Measurements from ENCODE around the gene BUD13.
"Not testable (repeated sequence)": the region's sequence is repeated elsewhere in the genome, so short reads cannot be mapped to it uniquely, and the experiment has no call there.

BUD13 gene

DNA sequence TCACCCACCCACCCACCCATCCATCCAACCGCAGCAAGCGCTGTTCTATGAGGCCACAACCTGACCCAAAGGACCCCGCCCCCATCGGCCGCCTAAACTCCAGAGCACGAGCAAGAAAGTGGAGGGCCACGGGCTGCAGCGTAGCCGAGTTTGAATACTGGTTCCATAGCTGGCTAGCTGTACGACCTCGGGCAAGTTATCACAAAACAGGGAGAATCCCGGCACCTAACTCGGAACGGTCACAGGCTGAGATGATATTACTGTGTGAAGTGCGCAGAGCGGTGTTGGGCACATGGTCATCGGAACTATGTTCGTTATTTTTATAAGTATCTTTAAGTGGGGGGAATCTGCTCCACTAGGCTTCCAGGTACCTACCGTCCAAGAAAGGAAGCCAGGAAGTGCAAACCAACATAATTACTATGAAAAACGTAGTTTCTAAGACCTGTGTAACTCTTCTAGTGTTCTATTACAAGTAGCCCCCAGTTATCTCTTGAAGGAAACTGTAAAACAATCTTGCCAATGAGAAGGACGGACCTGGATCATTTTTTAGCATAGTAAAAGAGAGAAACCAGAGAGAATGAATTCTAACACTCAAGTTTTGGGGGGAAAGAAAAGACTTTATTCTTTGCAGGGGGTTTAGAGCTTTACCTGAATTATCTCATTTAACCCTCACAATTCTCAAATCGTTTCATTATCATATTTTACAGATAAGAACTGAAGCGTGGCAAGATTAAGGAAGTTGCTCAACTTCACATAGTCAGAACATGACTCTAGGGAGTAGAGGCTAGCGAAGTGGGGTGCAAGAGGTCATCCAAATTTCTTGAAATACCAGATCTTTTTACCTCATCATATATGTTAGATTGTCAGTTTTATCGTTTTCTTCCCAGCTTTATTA is 663 bp upstream of the BUD13 start:
- no peak for DNase-seq (ENCODE audit: low read depth)
- peak overlapping the region; percentile 62 for H3K4me3 ChIP-seq (ENCODE audit: control insufficient read depth, low read depth, low read length)
- TF ChIP-seq, protein P1, sequence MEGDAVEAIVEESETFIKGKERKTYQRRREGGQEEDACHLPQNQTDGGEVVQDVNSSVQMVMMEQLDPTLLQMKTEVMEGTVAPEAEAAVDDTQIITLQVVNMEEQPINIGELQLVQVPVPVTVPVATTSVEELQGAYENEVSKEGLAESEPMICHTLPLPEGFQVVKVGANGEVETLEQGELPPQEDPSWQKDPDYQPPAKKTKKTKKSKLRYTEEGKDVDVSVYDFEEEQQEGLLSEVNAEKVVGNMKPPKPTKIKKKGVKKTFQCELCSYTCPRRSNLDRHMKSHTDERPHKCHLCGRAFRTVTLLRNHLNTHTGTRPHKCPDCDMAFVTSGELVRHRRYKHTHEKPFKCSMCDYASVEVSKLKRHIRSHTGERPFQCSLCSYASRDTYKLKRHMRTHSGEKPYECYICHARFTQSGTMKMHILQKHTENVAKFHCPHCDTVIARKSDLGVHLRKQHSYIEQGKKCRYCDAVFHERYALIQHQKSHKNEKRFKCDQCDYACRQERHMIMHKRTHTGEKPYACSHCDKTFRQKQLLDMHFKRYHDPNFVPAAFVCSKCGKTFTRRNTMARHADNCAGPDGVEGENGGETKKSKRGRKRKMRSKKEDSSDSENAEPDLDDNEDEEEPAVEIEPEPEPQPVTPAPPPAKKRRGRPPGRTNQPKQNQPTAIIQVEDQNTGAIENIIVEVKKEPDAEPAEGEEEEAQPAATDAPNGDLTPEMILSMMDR (conservative IDR thresholded peaks at IDR 0.05; ENCODE audit: control insufficient read depth, insufficient read depth, low read depth, low read length), result no peak

DNA sequence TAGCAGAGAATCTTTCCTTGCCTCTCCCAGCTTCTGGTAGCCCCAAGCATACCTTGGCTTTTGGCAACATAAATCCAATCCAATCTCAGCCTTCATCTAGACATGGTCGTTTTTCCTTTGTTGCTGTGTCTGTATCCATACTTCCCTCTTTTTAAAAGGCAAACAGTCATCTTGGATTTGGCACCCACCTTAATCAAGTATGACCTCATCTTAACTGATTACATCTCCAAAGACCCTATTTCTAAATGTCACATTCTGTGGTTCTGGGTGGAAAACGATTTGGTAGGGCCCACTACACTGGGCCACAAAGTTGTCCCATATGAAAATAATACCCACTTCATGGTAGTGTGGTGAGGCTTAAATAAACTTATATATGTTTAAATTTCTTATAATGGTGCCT is 852 bp downstream of the BUD13 start:
- TF ChIP-seq, protein P1 (conservative IDR thresholded peaks at IDR 0.05; ENCODE audit: control insufficient read depth, insufficient read depth, low read depth, low read length), result no peak
- H3K4me3 ChIP-seq (ENCODE audit: control insufficient read depth, low read depth, low read length), result peak overlapping the region; percentile 62
- no peak for DNase-seq (ENCODE audit: low read depth)

DNA sequence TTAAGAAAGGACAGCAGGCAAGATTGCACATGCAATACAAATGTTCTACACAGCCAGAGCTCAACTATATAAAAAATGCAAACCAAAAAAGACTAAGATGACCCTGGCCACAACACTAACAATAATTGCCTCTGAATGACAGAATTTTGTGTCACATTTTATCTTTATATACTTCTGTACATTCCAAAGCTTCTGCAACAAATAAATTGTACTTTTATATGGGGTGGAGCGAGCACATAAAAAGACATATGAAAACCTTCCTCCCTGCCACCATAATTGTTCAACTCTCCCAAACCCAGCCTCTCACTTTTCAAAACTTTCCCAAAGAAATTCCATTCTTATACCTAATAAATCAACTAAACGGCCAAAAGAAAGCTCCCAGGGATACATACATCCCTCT is 10.7 kb downstream of the BUD13 start:
- H3K4me3 ChIP-seq (ENCODE audit: control insufficient read depth, low read depth, low read length), result no peak overlapping the region
- DNase-seq (ENCODE audit: low read depth), result no peak
- TF ChIP-seq, protein P1 (conservative IDR thresholded peaks at IDR 0.05; ENCODE audit: control insufficient read depth, insufficient read depth, low read depth, low read length), result no peak

DNA sequence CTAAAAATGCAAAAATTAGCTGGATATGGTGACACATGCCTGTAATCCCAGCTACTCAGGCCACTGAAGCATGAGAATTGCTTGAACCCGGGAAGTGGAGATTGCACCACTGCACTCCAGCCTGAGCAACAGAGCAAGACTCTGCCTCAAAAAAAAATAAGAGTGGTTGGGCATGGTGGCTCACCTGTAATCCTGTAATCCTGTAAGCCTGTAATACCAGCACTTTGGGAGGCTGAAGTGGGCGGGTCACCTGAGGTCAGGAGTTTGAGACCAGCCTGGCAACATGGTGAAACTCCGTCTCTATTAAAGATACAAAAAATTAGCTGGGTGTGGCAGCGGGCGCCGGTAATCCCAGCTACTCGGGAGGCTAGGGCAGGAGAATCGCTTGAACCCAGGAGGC is 16.7 kb downstream of the BUD13 start:
- H3K4me3 ChIP-seq (ENCODE audit: control insufficient read depth, low read depth, low read length); DNase-seq (ENCODE audit: low read depth): not testable (repeated sequence)

DNA sequence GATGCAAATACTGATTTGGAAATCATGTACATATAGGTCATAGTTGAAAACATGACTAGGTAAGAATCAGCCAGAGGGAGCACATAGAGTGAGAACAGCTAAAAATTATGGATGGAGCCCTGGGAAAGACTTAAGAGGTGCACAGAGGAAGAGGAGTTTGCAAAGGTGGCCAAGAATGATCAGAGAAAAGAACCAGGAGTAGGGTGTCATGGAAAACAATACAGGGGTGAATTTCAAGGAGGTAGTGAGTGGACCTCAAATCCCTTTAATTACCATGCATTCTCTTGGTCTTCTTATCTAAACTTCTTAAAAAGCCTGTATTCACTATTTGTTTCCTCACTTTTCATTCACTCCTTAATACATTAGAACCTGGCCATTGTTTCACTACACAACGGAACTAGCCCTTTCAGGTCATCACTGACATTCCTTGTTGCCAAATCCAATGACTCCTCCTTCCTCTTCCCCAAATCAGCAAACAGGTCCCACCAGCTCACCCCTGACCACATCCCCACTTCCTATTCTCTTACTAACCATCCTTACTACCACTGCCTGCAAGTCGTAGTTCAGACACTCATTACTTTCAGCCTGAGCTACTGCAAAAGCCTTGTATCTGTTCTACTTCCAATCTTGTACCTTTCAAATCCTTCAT is 22.6 kb downstream of the BUD13 start:
- no peak overlapping the region for H3K4me3 ChIP-seq (ENCODE audit: control insufficient read depth, low read depth, low read length)
- TF ChIP-seq, protein P1 (conservative IDR thresholded peaks at IDR 0.05; ENCODE audit: control insufficient read depth, insufficient read depth, low read depth, low read length), result no peak
- no peak for DNase-seq (ENCODE audit: low read depth)

DNA sequence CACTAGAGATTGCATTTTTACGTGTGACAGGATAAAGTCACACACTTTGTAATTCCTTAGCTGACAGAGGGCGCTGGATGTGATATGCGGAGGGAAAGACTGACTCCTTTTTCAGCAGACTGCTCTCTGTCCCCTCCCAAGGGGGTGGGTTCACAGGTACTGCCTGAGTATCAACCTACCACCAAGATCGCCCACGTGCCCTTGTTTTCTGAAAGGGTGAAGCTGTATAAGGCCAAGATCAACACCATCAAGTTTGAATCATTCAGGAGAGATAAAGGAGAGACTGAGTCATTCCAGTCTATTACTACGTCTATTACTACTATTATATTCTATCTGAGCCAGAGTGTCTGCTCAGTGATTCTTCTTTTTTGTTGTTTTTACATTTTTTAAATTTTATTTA is 30.7 kb downstream of the BUD13 start:
- peak; percentile 28 for DNase-seq (ENCODE audit: low read depth)
- TF ChIP-seq, protein P1 (conservative IDR thresholded peaks at IDR 0.05; ENCODE audit: control insufficient read depth, insufficient read depth, low read depth, low read length), result no peak
- H3K4me3 ChIP-seq (ENCODE audit: control insufficient read depth, low read depth, low read length), result no peak overlapping the region

DNA sequence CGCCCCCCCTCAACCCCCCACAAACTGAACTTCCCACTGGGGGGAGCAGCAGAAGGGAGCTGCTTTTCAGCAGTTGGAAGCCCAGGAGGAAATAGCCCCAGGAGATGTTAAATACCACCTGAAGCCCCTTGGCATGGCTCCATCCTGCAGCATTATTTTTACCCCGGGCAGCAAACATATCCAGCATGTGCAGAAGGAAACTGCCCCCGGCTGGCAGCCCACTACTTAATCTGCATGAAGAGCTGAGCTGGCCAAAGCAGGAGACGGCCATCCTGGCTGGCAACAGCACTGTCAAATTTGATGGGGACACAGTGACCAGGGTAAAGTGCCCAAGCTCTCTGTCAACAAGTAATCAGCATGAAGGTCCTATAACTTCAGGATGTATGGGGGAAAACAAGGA is 32.0 kb downstream of the BUD13 start:
- H3K4me3 ChIP-seq (ENCODE audit: control insufficient read depth, low read depth, low read length), result no peak overlapping the region
- TF ChIP-seq, protein P1 (conservative IDR thresholded peaks at IDR 0.05; ENCODE audit: control insufficient read depth, insufficient read depth, low read depth, low read length), result no peak
- DNase-seq (ENCODE audit: low read depth), result no peak

Data from fibroblast of mammary gland (primary cell).